Measurements from ENCODE around the gene BNIP5.
"Not testable (repeated sequence)": the region's sequence is repeated elsewhere in the genome, so short reads cannot be mapped to it uniquely, and the experiment has no call there.

Gene BNIP5

GRCh38 chr6:36367743-36368142 is 31.1 kb upstream of the BNIP5 start:
- DNase-seq (ENCODE audit: low read depth) = no peak

GRCh38 chr6:36364669-36365479 is 28.2 kb upstream of the BNIP5 start:
- no peak for DNase-seq (ENCODE audit: low read depth)

- not testable (repeated sequence) for DNase-seq (ENCODE audit: low read depth)
Measured at GRCh38 chr6:36364061-36364635, 27.5 kb upstream of the BNIP5 start.

- DNase-seq (ENCODE audit: low read depth) = not testable (repeated sequence)
Measured at GRCh38 chr6:36363371-36363752, 26.7 kb upstream of the BNIP5 start.

- DNase-seq (ENCODE audit: low read depth) = no peak
Measured at GRCh38 chr6:36362551-36363370, 26.1 kb upstream of the BNIP5 start.

- DNase-seq (ENCODE audit: low read depth) = no peak
Measured at GRCh38 chr6:36361071-36361470, 24.4 kb upstream of the BNIP5 start.

GRCh38 chr6:36360241-36361054 is 23.8 kb upstream of the BNIP5 start:
- DNase-seq (ENCODE audit: low read depth) = peak; percentile 57

- DNase-seq (ENCODE audit: low read depth) = no peak
Measured at GRCh38 chr6:36358226-36358915, 21.7 kb upstream of the BNIP5 start.

GRCh38 chr6:36357872-36358225 is 21.2 kb upstream of the BNIP5 start:
- no peak for DNase-seq (ENCODE audit: low read depth)

- no peak for DNase-seq (ENCODE audit: low read depth)
Measured at GRCh38 chr6:36355819-36356218, 19.1 kb upstream of the BNIP5 start.

- no peak for DNase-seq (ENCODE audit: low read depth)
Measured at GRCh38 chr6:36353411-36353915, 16.8 kb upstream of the BNIP5 start.

- DNase-seq (ENCODE audit: low read depth) = no peak
Measured at GRCh38 chr6:36352477-36353157, 15.9 kb upstream of the BNIP5 start.

- DNase-seq (ENCODE audit: low read depth) = no peak
Measured at GRCh38 chr6:36350681-36351571, 14.2 kb upstream of the BNIP5 start.

GRCh38 chr6:36350082-36350481 is 13.4 kb upstream of the BNIP5 start:
- DNase-seq (ENCODE audit: low read depth) = no peak

- no peak for DNase-seq (ENCODE audit: low read depth)
Measured at GRCh38 chr6:36349240-36349639, 12.6 kb upstream of the BNIP5 start.

- DNase-seq (ENCODE audit: low read depth) = no peak
Measured at GRCh38 chr6:36347621-36348020, 10.9 kb upstream of the BNIP5 start.

GRCh38 chr6:36346486-36347273 is 10.0 kb upstream of the BNIP5 start:
- no peak for DNase-seq (ENCODE audit: low read depth)

- DNase-seq (ENCODE audit: low read depth) = no peak
Measured at GRCh38 chr6:36345681-36346466, 9.2 kb upstream of the BNIP5 start.
